IPS-NIHi7 (cell line): ENCODE measurements around the gene DAZAP2.
"Not testable (repeated sequence)": the region's sequence is repeated elsewhere in the genome, so short reads cannot be mapped to it uniquely, and the experiment has no call there.

Experiments
- DNase-seq: peaks from one replicate; pipeline ENCODE4 v3.0.0; 2012; ENCODE audit warnings: mixed read lengths; ENCODE audit errors: extremely low spot score

DAZAP2 gene

DNA sequence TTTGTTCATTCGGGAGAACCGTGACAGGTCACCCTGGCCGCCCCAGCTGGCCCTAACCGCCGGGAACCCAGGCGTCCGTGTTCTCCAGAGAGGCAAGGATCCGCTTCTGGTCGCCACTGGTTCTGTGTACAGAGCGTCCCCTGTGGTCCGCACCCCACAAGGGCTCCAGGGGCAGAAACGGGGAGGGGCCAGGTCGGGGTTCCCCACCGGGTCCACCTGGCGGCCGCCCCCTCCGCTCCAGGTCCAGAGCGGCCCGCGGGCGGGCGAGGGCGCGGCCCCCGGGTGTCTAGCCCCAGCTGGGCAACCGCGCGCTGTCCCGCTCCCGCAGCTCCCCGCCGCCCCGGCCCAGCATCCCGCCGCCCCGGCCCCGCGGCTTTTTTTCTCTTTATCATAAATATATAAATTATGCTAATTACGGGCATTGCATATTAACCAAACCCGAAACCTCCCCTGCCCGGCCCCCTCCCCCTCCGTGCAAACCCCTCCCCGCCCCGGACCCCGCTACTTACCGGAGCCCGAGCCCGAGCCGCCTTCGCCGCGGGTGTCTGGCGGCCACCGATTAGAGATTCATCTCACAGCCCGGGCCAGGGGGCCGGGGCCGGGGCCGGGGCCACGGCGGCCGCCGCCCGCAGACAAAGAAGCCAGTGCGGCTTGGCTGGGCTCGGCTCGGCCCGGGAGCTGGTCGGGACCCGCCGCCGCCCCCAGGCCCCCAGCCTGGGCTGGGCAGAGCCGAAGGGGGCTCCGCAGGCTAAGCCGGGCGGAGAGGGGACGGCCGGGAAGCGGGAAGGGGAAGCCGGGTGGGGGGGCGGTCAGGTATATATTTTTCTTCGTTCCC, 21.3 kb upstream of the DAZAP2 start:
- DNase-seq: peak; percentile 85

DNA sequence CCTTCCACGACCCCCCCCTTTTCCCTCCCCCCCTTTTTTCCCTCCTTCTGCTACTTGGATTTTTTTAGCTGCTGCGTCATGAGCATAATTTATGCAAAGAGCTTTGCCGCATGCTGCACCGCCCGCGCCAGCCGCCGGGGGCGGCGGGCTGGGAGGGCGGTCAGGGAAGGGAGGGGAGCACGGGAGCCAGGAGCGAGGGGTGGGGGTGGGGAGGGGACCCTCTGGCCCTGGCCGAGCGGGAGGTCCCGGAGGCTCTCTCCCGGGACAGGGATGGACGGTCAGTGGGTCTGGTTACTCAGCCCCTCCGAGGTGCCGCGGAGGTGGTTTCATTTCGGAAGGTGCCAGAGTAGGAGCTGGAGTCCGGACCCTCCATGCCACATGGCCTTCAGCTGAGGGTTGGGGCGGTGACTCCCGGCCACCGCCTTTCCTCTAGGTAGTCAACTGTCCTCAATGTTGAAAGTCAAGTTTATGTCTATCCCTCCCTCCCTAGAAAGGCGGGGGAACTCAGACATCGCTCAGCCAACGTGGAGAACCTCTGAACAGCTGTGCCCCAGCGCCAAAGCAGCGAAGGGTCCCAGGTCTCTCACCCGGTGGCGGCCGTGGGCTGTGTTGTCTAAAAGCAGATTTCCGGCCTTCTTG, 20.5 kb upstream of the DAZAP2 start, which contains the start of gene POU6F1:
TSS of gene POU6F1 (minus strand) at position 95 of the 639 bp plus-strand sequence. CDS start 11,226 bp downstream, outside the sequence.
- DNase-seq: peak; percentile 94

DNA sequence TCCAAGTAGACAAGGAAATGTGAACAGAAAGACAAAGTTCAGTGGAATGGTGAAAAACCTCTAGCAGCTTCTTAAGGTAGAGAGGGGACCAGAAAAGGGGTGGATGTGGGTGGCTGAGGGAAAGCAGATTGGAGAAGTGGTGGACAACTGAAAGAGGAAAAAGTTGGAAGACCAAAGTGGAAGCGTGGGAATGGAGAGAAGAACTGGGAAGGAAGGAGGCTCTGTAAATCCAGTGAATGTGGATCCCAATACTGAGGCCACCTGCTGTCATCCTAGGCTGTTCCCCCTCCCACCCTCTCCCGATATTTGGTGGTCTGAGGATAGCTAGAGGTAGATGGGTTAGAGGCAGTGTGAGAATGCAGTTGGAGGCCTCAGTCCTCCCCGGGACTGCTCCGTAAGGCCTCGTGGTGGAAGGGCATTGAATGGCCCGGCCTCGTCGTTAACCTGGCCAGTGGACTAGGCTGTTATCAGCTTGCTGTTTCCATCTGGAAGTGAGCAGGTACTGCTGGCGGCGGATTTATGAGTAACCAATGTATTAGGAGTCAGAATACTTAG, 19.9 kb upstream of the DAZAP2 start:
- DNase-seq: peak; percentile 36

DNA sequence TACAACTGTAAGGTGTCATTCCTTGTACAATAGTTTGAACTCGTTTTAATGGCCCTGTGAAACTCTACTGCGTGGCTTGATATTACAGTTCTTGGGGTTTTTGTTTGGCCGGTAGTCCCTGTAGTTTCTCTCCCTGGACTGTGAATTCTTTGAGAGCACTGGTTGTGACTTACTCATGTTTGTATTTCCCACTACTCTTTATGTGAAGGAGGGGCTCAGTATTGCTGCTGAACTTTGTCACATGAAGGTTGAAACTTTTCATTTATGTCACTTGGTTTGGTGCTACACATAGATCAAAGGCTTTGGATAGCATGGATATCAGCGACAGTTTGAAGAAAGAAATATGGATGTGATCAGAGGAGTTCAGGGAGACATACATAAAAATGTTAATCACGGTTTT, 19.3 kb upstream of the DAZAP2 start:
- no peak for DNase-seq

DNA sequence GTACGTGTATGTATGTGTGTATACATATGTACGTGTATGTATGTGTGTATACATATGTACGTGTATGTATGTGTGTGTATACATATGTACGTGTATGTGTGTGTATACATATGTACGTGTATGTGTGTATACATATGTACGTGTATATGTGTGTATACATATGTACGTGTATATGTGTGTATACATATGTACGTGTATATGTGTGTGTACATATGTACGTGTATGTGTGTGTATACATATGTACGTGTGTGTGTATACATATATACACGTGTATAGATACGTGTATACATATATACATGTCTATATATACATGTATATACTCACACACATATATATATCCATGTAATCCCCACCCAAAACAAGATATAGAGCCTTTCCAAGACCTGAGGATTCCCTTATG, 18.8 kb upstream of the DAZAP2 start:
- not testable (repeated sequence) for DNase-seq

DNA sequence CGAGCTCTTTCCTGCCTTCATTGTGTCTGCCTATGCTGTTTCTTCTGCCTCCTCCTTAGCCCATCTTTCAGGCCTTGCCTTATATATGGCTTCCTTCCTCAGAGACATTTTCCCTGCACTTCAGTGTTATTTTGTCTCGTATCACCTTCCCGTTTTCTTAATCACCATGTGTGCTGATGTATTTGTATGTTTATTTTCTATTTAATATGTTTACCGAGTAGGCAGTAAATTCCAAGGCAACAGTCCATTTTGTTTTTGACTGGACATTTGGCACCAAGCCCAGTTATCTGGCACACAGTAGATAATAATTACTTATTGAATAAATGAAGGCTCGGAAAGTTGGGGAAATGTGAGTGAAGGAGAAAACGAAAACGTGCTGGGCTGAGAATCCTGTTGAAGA, 16.2 kb upstream of the DAZAP2 start:
- DNase-seq: no peak

DNA sequence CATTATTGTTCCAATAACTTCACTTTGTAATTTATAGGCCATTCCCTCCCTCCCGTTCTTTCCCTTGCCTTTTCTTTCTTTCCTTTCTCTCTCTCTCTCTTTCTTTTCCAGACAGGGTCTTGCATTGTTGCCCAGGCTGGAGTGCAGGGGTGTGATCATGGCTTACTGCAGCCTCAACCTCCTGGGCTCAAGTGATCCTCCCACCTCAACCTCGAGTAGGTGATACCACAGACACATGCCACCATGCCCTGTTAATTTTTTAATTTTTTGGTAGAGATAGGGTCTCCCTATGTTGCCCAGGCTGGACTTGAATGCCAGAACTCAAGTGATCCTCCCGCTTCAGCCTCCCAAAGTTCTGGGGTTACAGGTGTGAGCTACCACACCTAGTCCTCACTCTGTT, 14.0 kb upstream of the DAZAP2 start:
- no peak for DNase-seq

DNA sequence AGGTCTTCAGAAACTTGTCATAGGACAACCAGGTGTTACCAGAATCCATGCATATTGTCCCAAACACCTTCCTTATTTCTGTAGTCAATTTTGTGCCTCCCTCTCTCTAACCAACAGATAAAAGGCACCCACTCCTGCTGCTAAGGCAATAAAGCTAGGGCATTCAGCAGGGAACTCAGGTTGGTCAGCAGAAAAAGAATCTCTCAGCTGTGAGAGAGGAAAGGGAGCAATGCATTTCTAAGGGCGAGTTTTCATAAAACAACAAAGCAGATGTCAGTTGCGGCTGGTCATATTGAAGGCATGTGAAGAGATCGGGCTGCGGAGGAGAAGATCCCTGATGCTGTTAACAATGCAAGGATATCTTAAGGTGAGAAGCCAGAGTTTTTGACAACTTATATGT, 13.4 kb upstream of the DAZAP2 start:
- DNase-seq: no peak

DNA sequence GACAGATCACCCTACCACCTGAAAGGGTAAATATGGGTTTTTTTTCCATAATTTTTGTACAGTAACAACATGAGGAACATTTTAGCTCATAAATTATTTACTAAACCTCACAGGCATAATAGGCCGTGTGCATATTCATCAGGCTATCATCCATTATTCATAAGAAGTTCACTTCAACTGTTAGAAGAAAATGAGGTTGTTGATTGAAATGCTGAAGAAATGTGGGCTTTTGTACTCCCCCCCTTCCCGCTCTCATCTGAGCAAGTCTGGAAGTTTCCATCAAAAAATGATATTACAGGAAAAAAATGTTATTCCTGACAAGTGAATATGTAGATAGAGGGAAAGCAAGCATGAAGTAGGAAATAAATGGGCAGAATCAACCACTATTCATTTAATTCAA, 12.9 kb upstream of the DAZAP2 start:
- no peak for DNase-seq

DNA sequence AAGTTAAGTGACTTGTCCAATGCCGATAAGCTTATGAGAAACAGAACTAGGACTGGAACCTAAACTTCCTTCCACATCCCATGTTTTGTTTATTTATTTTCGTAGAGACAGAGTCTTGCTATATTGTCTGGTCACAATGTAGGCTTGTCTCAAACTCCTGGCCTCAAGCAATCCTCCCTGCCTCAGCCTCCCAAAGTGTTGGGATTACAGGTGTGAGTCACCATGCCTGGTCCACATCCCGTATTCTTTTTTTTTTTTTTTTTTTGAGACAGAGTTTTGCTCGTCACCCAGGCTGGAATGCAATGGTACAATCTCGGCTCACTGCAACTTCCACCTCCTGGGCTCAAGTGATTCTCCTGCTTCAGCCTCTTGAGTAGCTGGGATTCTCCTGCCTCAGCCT, 11.5 kb upstream of the DAZAP2 start:
- DNase-seq: not testable (repeated sequence)

DNA sequence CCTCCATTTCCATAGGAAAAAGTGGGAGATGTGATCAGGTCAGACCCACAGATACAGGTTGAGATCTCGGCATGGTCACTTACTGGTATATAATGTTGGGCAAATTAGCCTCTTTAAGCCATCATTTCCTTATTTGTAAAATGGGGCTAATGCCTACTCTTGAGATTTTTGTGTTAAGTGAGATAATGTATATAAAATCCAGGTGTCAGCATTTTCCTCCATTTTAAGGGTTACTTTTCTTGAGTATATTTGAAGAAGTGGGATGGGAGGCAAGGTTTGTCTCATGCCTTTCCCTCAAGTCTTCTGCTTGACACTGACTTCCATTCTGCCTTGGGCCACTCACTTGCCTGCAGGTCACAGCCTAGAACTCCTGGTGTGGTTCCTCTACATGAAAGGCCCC, 10.7 kb upstream of the DAZAP2 start:
- no peak for DNase-seq

DNA sequence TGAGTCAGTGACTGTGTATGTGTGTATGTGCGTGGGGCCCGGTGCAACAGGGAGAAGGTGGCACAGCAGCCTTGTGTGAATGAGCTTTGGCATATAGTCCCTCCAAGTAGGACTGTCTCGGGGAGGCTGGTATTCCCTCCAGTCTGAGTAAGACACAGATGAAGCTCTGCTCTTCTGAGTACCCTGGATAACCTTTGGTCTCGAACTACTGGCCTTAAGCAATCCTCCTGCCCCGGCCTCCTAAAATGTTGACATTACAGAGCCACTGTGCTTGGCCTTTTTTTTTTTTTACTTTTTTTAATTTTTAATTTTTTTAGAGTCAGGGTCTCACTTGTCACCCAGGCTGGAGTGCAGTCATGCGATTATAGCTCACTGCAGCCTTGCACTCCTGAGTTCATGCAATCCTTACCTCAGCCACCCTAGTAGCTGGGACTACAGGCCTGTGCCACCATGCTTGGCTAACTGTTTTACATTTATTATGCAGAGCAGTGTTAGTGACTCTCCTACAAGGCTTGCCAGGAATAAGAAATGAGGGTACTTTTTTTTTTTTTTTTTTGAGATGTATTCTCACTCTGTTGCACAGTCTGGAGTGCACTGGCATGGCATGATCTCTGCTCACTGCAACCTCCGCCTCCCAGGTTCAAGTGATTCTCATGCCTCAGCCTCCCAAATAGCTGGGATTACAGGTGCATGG, 9.4 kb upstream of the DAZAP2 start:
- no peak for DNase-seq

DNA sequence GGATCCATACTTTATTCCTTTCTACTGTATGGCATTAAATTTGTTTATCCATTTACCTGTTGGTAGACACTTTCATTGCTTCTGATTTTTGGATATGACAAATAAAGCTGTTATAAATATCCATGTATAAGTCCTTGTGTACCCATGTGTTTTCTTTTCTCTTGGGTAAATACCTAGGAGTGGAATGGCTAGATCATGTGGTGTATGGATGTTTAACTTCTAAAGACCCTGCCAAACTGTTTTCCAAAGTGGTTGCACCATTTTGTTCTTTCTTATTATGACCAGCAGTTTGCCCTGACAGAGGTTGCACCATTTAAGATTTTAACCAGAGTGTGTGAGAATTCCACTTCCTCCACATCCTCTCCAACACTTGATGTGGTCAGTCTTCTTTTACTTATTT, 6.0 kb upstream of the DAZAP2 start:
- DNase-seq: no peak

DNA sequence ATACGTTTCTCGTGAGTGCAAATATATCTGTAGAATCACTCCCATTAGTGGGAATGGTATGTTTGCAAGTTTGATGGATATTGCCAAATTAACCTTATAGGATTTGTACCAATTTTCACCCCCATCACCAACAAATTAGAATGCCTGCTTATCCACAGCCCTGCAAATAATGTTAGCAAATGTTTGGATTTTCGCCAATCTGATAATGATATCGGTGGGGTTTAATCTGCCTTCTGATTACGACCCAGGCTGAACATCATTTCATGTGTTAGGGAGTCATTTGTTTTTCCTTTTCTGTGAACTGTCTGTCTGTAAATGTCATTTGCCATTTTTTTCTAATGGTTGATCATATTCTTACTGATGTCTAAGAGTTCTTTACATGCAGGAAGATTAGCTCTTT, 4.1 kb upstream of the DAZAP2 start:
- DNase-seq: no peak

DNA sequence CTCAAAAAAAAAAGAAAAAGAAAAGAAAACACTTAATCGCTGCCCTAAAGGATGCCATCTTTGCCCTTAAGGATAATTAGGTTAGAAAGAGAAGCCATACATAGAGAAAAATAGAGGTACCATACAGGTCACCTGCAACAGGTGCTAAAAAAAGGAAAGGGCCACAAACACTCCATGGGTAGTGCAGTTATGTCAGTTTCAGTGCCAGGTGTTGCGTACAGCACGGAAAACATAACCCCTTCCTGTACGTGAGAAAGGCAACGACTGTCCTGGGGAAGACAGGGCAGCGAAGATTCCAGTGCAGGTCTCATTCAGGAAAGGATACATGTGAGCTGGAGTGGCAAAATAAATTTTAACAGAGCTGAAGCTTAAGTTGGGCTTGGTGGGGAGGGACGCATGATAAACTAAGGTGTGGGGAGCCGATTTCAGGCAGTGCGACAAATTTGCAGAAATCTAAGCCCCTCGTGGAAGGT, 553 bp upstream of the DAZAP2 start:
- no peak for DNase-seq

DNA sequence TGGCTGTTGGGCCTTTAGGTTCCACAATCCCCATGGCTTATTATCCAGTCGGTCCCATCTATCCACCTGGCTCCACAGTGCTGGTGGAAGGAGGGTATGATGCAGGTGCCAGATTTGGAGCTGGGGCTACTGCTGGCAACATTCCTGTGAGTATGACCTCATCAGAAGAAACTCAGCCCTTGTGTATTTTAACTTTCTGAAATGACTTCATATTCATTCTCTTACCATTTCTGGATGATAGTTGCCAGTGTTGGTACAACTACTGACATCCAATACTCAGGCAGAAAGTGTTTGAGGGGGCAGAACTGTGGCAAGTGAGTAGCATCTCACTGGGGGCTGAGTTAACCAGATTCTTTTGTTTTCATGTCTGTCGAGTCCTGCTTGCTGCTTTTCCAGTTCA, 2.3 kb downstream of the DAZAP2 start:
- no peak for DNase-seq

DNA sequence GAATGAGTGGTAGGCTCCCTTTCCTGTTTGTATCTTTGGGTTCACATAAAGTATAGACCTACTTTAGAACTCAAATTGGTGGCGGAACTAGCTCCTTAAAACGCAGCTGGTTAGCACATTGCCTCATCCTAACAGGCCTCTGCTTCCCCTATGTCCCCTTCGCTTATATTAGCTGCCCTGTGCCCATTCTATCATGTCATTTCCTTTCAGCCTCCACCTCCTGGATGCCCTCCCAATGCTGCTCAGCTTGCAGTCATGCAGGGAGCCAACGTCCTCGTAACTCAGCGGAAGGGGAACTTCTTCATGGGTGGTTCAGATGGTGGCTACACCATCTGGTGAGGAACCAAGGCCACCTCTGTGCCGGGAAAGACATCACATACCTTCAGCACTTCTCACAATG, 3.5 kb downstream of the DAZAP2 start:
- DNase-seq: no peak

DNA sequence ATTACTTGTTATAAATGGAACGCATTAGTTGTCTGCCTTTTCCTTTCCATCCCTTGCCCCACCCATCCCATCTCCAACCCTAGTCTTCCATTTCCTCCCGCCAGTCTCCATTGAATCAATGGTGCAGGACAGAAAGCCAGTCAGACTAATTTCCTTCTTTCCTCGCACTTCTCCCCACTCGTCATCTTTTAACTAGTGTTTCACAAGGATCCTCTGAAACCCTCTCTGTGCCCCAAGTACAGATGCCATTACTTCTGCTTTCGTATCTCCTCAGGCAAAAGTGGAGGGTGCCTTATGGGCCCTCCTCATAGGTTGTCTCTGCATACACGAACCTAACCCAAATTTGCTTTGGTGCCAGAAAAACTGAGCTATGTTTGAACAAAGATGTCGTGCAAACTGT, 4.2 kb downstream of the DAZAP2 start:
- DNase-seq: no peak

DNA sequence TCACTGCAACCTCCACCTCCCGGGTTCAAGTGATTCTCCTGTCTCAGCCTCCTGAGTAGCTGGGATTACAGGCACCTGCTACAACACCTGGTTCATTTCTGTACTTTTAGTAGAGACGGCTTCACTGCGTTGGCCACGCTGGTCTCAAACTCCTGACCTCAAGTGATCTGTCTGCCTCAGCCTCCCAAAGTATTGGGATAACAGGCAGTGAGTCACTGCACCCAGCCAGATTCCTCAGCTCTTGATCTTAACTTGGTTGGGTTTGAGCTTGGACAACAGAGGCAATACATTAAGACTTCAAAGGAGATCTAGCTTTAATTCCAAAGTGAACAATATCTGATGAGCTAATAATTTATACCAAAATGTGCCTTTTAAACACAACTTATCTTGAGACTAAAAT, 5.6 kb downstream of the DAZAP2 start:
- DNase-seq: no peak

DNA sequence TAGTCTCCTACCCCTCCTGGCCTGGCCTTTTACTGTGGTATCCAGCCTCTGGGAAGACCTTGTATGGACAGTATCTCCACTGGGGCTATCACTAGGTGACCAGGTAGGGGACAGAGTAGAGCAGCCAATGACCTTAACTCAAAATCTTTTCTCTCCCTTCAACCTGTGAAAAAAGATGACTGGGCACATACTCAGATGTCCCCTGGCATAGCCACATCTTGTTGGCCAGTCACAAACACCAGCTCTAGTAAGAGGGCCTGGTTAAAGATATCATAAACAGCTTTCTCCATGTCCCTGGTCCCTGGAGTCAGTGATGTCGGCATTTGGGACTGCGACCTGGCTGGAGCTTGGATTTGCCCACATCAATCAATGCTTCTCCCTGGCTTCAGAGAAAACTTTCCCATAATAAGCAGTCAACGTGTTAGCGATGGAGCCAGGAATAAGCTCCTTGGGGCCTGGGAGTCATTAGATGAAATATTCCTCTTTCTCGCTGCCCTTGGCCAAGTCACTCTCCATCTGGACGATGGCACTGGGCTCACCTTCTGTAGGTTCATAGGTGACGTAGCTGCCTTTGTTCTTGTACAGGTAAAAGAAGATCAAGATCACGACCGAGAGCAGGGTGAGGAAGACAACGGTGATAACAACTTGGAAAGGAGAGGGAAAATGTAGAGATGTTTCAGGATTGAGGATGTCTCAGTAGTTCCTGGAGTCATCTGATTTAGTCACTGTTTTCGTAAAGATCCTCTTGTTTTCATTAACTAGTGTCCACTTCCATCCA, 7.0 kb downstream of the DAZAP2 start:
- no peak for DNase-seq

DNA sequence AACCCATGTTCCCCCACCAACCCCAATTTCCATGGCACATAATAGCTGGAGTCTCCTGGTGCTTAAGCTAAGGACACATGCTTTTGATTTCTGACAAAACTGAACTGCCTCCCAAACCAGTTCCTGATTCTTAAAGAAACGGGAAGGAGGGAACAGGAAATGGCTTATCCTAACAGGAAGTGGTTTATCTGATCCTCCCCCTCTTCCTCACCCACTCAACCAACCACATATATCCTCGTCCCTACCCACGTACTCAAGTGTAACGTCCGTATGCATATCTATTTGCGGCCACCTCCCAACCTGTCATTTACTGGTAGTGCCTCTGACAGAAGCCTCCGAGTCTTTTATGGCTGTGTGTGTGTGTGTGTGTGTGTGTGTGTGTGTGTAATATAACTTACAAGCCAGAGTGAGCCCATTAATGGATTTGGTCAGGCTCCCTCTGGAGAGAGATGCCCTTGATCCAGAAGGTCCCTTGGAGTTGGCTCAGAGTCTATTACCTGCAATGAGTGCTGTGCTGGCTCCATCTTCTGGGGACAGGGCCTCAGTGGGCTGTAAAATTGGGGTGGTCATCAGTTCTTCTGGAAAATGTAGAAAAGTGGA, 7.7 kb downstream of the DAZAP2 start:
- DNase-seq: no peak
